ENCODE data around the gene MED25.

Gene MED25

GRCh38 chr19:49817964-49818648 is at the start of gene MED25:
Gene MED25, plus strand, starts transcription at chr19:49818289. Its CDS starts 53 bp downstream, at chr19:49818342.
- peak; percentile 62 for DNase-seq

- no peak for DNase-seq
Measured at GRCh38 chr19:49770529-49770928, 47.6 kb upstream of the MED25 start.

DNA sequence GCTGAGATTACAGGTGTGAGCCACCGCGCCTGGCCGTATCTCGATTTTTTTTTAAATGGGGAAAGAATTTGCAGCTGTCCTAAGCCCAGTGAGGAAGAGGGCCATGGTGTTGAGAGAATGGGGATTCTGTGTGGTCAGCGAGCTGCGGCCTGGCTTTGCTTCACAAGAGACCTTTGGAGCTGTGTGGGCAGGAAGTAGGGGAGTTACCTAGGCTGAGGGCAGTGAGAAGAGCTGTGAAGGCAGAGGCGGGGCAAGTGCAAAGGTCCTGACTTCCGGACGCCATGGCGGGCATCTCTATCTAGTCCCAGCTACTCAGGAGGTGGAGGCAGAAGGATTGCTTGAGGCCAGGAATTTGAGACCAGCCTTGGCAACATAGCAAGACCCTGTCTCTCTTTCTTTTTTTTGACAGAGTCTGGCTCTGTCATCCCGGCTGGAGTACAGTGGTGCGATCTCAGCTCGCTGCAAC is 46.4 kb upstream of the MED25 start:
- no peak for DNase-seq

DNA sequence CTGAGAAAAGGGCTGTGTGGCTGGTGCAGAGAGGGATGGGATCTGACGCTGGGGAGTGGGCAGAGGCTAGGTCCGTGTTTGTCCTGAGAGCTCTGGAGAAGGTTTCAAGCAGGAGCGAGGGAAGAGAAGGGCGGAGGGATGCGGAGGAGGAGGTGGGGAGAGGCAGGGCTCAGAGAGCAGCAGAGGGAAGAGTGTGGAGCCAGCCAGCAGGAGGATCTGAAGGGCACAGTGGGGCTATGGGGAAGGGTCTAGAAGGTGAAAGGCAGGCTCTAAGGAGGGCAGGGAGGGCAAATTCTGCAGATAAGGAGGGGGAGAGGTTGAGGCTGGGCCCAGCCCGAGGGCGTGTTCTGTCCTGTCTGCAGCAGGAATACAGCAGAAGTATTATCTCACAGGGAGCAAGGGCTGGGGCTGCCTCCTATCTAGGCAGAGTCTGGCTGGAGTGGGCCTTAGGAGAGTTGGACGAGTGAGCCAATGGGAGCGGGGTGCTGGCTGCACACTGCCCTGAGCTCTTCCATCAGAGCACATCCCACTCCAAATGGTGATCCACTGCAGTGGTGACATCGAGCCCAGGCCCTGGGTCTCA is 45.1 kb upstream of the MED25 start:
- DNase-seq = no peak

GRCh38 chr19:49773663-49774350 is 44.3 kb upstream of the MED25 start:
- DNase-seq = no peak

DNA sequence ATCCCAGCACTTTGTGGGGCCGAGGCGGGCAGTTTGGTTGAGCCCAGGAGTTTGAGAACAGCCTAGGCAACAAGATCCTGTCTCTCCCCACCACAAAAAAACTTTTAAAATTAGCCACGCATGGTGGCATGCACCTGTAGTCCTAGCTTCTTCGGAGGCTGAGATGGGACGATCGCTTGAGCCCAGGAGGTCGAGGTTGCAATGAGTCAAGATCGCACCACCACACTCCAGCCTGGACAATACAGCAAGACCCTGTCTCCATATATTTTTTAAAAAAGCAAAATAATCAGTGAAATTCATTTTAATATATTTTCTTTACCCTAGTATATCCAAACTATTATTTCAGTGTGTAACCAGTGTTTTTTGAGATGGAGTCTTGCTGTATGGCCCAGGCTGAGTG is 43.1 kb upstream of the MED25 start:
- no peak for DNase-seq

DNA sequence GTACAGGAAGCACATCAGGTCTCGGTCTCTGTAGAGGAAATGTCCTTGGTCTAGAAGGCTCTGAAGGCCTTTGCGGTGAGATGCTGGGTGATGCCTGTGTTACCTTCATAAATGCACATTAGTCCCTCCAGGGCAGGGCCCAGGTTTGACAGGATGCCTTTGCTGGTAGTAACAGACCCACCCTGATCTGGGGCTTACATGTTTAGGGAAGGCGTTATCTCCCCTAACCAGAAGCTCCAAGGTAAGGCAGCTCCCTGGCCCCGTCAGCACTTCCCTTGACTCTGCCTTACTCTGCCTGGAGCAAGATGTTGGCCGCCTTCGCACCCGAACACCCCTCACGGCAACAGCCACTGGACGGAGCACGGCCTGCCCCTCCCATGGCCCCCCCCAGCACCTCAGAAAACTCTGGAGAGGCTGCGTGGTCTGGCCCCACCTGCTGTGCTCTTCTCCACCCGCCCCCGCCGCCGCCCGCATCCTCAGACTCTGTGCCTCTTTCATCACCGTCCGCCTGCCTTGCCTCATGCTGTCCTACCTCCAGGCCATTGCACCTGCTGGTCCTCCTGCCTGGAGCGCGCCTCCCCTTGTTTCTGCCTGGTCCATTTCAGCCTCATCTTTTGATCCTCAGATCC is 42.2 kb upstream of the MED25 start:
- no peak for DNase-seq

- DNase-seq = no peak
Measured at GRCh38 chr19:49776371-49776764, 41.7 kb upstream of the MED25 start.

DNA sequence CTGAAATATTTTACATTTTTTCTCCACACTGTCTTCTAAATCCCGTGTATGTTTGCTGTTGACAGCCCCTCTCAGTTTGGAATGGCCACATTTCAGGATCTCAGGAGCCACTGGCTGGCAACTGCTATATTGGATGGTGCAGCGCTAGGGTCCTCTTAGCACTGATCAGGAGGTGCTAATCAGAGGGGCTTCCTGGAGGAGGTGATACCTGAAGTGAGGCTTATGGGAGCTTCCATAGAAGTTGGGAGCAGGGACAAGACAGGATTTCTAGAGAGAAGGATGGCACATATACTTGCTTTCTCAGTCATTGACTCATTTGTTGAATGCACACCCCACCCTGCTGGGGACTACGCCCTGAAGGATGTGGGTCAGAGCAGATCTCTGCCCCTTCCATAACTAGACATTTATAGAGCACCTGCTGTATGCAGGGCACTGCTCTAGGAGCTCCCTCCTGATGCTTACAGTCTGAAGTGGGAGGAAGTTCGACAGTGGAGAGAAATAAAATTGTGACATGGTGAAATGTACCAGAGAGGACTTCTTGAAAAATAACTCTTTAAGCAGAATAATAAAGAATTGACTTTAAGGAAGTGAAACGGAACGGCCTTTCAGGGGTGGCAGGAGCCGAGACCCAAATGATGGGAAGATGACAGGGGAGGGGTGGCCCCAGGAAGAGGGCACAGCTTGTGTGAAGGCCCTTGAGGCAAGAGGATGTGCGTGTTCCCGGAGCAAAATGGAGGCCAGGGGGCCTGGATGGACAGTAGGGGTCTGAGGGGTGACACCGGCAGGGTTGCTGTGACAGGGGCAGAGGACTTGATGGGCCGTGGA is 38.1 kb upstream of the MED25 start:
- DNase-seq = no peak

DNA sequence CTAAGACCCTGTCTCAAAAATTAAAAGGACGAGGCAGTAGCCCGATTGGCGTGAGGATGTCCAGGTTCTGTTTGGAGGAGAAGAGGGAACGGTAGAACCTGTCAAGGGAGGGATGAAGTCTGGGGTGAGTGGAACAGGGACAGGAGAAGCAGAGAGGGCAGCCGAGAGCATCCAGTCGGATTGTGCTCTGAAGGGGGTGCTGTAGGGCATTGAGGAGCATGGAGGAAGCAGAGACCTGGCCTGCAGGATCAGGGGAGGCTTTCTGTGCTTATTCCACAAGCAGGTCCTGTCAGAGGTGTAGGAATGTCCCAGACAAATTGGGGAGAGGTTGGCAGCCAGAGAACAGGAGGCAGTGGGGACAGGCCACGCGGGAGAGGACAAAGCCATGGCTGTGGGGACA is 37.2 kb upstream of the MED25 start:
- DNase-seq = no peak

DNA sequence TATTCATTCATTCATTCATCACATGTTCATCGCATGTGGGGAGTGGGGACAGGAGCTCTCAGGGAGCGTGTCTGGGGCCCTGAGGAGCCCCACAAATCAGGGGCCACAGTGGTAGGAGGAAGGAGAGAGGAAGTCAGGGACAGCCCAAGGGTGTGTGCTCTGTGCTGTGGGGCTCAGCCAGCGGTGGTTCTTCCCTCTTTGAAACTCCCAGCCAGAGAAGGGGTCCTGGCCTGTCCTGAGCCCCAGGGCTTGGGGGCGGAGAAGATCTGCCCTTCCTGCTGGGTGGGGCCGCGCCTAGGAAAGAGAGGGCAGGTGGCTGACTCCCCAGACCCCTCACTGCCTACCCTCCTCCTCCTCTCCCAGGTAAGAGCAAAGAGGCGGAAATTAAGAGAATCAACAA is 36.7 kb upstream of the MED25 start:
- no peak for DNase-seq

DNA sequence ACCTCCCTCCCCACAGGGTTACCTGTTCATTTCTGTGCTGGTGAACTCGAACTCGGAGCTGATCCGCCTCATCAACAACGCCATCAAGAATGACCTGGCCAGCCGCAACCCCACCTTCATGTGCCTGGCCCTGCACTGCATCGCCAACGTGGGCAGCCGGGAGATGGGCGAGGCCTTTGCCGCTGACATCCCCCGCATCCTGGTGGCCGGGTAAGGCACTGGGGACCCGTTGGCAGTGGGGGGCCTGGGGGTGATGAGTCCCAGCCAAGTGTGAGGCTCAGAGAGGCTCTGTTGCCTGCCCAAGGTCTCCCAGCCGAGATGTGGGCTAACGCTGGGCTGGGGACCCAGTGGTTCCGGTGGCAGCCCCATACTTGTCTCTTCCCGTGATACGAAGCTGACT is 35.6 kb upstream of the MED25 start:
- DNase-seq = no peak

- DNase-seq = no peak
Measured at GRCh38 chr19:49786376-49786820, 31.7 kb upstream of the MED25 start.

- DNase-seq = no peak
Measured at GRCh38 chr19:49787746-49788145, 30.3 kb upstream of the MED25 start.

DNA sequence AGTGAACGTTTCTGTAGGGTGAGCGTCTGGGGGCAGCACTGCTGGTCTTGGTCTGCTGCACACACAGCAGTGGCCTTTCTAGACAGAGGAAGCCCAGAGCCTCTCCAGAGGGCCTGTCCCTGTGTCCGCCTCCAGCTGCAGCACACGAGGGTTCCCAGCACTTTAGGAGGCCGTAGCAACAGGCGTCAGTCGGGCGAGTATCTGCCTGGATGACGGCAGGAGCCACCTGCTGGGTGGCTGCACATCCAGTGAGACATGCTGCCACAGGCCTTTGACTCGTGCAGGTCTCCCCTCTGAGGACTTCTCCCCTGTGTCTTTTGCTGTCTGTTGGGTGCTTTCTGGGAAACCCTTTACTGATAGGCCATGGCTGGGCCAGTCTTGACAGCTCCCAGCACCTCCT is 29.2 kb upstream of the MED25 start:
- no peak for DNase-seq

DNA sequence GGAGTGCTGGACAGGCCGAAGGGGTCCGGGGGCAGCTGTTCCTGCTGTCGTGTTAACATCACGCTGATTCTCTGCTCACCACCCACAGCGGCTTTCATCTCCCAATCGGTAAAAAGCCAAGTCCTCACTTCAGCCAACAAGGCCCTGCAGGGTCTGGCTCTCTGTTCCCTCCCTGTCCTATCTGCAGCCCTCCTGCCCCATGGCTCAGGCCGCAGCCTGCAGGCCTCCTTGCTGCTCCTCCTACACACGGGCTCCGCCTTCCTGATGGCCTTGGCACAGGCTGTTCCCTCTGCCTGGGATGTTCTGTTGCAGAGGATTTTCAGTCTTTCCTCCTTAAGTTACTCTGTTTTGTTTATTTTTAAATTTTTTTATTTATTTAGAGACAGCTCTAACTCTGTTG is 27.2 kb upstream of the MED25 start:
- no peak for DNase-seq

DNA sequence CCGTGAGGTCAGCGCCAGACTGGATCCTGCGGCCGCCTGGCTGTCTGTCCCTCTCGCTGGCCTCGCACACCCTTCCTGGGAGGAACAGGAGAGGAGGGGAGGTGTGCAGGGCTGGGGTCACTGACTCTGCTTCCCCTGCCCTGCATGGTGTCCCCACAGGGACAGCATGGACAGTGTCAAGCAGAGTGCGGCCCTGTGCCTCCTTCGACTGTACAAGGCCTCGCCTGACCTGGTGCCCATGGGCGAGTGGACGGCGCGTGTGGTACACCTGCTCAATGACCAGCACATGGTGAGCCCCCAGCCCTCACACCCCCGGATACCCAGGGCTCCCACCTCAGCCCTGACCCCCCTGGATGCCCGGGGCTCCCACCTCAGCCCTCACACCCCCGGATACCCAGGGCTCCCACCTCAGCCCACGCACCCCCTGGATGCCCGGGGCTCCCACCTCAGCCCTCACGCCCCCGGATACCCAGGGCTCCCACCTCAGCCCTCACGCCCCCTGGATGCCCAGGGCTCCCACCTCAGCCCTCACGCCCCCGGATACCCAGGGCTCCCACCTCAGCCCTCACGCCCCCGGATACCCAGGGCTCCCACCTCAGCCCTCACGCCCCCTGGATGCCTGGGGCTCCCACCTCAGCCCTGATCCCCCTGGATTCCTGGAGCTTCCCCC is 26.2 kb upstream of the MED25 start:
- DNase-seq = no peak

DNA sequence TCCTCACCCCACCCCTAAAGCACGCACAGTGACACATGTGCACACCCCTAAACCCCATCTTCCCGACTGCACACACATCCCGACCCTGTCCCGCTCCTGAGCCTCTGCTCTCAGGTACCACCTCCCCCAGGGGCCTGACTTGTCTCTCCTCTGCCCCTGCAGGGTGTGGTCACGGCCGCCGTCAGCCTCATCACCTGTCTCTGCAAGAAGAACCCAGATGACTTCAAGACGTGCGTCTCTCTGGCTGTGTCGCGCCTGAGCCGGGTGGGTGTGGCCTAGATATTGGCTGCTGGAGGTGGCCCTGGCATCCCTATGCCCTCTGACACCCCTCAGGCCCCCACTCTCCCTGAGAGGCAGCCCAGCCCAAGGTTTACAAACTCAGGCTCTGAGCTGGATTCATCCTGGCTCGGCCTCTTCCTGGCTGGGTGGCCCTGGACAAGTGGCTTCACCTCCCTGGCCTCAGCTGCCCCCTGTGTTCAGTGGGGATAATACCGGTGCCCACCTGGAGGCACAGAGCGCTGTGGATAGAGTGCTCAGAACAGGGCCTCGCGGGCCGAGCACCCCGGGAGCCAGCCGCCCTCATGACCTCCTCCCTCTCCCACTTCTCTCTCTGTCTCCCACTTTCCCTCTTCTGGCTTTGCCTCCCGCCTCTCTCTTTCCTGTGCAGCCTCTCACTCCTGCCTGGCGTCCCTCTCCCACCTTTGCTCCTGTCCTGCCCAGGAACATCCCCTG is 25.1 kb upstream of the MED25 start:
- DNase-seq = no peak

GRCh38 chr19:49793561-49793840 is 24.6 kb upstream of the MED25 start:
- no peak for DNase-seq

- no peak for DNase-seq
Measured at GRCh38 chr19:49795615-49796014, 22.5 kb upstream of the MED25 start.

GRCh38 chr19:49798574-49798973 is 19.5 kb upstream of the MED25 start:
- no peak for DNase-seq

GRCh38 chr19:49799271-49799797 is 18.8 kb upstream of the MED25 start:
- DNase-seq = no peak

All from NCI-H510A (cell line).